Trophoblast cell (in vitro differentiated cells and primary cell): ENCODE measurements around the gene KLHL26.

Source experiments
- DNase-seq, 2 donors: peaks; one replicate each; pipeline ENCODE4 v3.0.0-alpha.2; 2016
- H2AFZ ChIP-seq: 2 replicates; pipeline ENCODE4 v1.6.1; 2013; ENCODE audit warnings: low read length, moderate library complexity, mild to moderate bottlenecking; ENCODE audit not compliant: insufficient read depth, poor library complexity
- H2AK5ac ChIP-seq: 2 replicates; pipeline ENCODE4 v1.6.1; 2013; ENCODE audit warnings: mild to moderate bottlenecking, low read length
- H2BK120ac ChIP-seq: 2 replicates; pipeline ENCODE4 v1.6.1; 2013; ENCODE audit warnings: low read length, mild to moderate bottlenecking, moderate library complexity; ENCODE audit not compliant: insufficient read depth, poor library complexity
- H2BK12ac ChIP-seq: 2 replicates; pipeline ENCODE4 v1.6.1; 2013; ENCODE audit warnings: mild to moderate bottlenecking, low read length, moderate library complexity
- H2BK5ac ChIP-seq: 2 replicates; pipeline ENCODE4 v1.6.1; 2013; ENCODE audit warnings: low read length, low read depth, moderate library complexity, mild to moderate bottlenecking; ENCODE audit not compliant: poor library complexity
- H3K14ac ChIP-seq: 2 replicates; pipeline ENCODE4 v1.6.1; 2013; ENCODE audit warnings: mild to moderate bottlenecking, low read length
- H3K18ac ChIP-seq: 2 replicates; pipeline ENCODE4 v1.6.1; 2013; ENCODE audit warnings: mild to moderate bottlenecking, low read length
- H3K23ac ChIP-seq: 2 replicates; pipeline ENCODE4 v1.6.1; 2013; ENCODE audit warnings: low read length
- H3K27ac ChIP-seq: 2 replicates; pipeline ENCODE4 v1.5.1; 2013; ENCODE audit warnings: low read depth, mild to moderate bottlenecking, inconsistent platforms, low read length, moderate library complexity
- H3K27me3 ChIP-seq: 2 replicates; pipeline ENCODE4 v1.6.1; 2013; ENCODE audit warnings: inconsistent platforms, mild to moderate bottlenecking, low read length, moderate library complexity; ENCODE audit not compliant: insufficient read depth
- H3K36me3 ChIP-seq, 2 experiments: 1 replicate in 1 of 2; 2 replicates in 1 of 2; pipeline ENCODE4 v1.6.1; 2013; ENCODE audit warnings: low read length in 2 of 2, mild to moderate bottlenecking in 2 of 2, moderate library complexity in 1 of 2; ENCODE audit not compliant: insufficient read depth in 2 of 2, control insufficient read depth in 1 of 2
- H3K4ac ChIP-seq: 2 replicates; pipeline ENCODE4 v1.6.1; 2013; ENCODE audit warnings: low read depth, mild to moderate bottlenecking, low read length, moderate library complexity
- H3K4me1 ChIP-seq, 2 experiments: 1 replicate in 1 of 2; 2 replicates in 1 of 2; pipeline ENCODE4 v1.6.1; 2013; ENCODE audit warnings: low read length in 2 of 2, mild to moderate bottlenecking in 2 of 2, moderate library complexity in 1 of 2; ENCODE audit not compliant: insufficient read depth in 2 of 2, control insufficient read depth in 1 of 2
- H3K4me2 ChIP-seq: 2 replicates; pipeline ENCODE4 v1.6.1; 2013; ENCODE audit warnings: inconsistent platforms, mild to moderate bottlenecking, low read length, moderate library complexity
- H3K4me3 ChIP-seq: 2 replicates; pipeline ENCODE4 v1.5.1; 2013; ENCODE audit warnings: mild to moderate bottlenecking, low read depth, low read length, inconsistent platforms
- H3K79me1 ChIP-seq: one replicate; pipeline ENCODE4 v1.6.1; 2013; ENCODE audit warnings: low read length
- H3K79me2 ChIP-seq: 2 replicates; pipeline ENCODE4 v1.6.1; 2013; ENCODE audit warnings: low read length, mild to moderate bottlenecking; ENCODE audit not compliant: control insufficient read depth, insufficient read depth, poor library complexity
- H3K9ac ChIP-seq: 2 replicates; pipeline ENCODE4 v1.6.1; 2013; ENCODE audit warnings: mild to moderate bottlenecking, low read length
- H3K9me3 ChIP-seq: 2 replicates; pipeline ENCODE4 v1.6.1; 2013; ENCODE audit warnings: low read depth, mild to moderate bottlenecking, control low read depth, inconsistent platforms, low read length; ENCODE audit not compliant: insufficient read depth
- H4K12ac ChIP-seq: 2 replicates; pipeline ENCODE4 v1.6.1; 2013; ENCODE audit warnings: low read depth, mild to moderate bottlenecking, low read length, moderate library complexity
- H4K8ac ChIP-seq: 2 replicates; pipeline ENCODE4 v1.6.1; 2013; ENCODE audit warnings: low read depth, mild to moderate bottlenecking, low read length, moderate library complexity
- H4K91ac ChIP-seq: one replicate; pipeline ENCODE4 v1.6.1; 2013; ENCODE audit warnings: low read depth, mild to moderate bottlenecking, low read length, moderate library complexity
- WGBS: extraction: QIAGEN DNeasy Blood & Tissue Kit; methylation state at CpG from one replicate; pipeline ENCODE4 v1.1.7; 2013; ENCODE audit warnings: missing lambda C conversion rate; ENCODE audit not compliant: insufficient read length, insufficient coverage; ENCODE audit errors: extremely low coverage; 5-methylcytosine and 5-hydroxymethylcytosine counted together

KLHL26 gene

DNA sequence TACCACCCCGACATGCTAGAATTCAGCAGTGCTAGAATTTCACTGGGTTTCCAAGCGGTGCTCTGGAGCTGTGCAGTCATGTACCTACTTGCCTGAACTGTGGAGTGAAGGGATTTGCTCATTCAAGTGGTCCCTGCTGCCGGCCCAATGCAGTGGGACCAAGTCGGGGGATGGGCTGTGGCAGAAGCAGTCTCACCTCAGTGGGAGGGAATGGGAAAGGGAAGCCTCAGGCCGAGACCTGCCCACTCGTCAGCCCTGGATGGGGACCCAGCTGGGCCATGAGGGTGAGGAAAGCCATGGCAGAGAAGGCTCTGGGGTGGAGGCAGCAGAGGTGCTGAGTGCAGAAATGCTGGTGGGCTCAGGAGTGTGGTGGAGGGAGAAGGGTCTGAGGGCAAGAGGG lies 14.9 kb downstream of the KLHL26 start:
- Histone ChIP-seq H3K79me1 (no peaks in the 10 kb centered on the region), H2BK5ac (no peak overlapping the region), H4K91ac (no peak overlapping the region), H2AK5ac (no peak overlapping the region), H3K4me3 (no peak overlapping the region), H3K36me3 (no peaks in the 10 kb centered on the region), H2AFZ (no peak overlapping the region), H3K14ac (no peak overlapping the region), H3K27me3 (no peaks in the 10 kb centered on the region), H3K9ac (no peak overlapping the region), H3K4ac (no peak overlapping the region), H2BK12ac (no peak overlapping the region), H3K79me2 (no peaks in the 10 kb centered on the region), H2BK120ac (no peak overlapping the region), H3K9me3 (peaks cover 7% of the 10 kb centered on the region), H4K12ac (no peak overlapping the region), H3K18ac (no peak overlapping the region), H3K4me1 (peaks cover 0 to 5% of the 10 kb centered on the region in 2 experiments), H4K8ac (no peak overlapping the region), H3K4me2 (no peak overlapping the region), H3K27ac (no peak overlapping the region), H3K23ac (no peak overlapping the region)
- no peak for DNase-seq
- WGBS = no CpG with 5 or more reads among the region's 6 CpGs

DNA sequence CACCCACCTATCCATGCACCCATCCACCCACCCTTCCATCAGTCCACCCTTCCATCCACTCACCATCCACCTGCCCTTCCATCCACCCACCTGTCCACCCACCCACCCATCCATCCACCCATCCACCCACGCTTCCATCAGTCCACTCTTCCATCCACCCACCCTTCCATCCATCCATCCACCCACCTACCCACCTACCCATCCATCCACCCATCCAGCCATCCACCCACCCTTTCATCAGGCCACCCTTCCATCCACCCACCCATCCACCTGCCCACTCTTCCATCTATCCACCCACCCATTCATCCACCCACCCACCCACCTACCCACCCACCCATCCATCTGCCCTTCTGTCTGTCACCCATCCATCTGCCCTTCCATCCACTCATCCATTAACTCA lies 17.0 kb downstream of the KLHL26 start:
- no peaks in the 10 kb centered on the region for H3K27me3 ChIP-seq
- H3K4me1 ChIP-seq = peaks cover 0 to 5% of the 10 kb centered on the region in 2 experiments
- no peak overlapping the region for H2BK120ac ChIP-seq
- H4K12ac ChIP-seq = no peak overlapping the region
- H3K79me1 ChIP-seq = no peaks in the 10 kb centered on the region
- no peaks in the 10 kb centered on the region for H3K36me3 ChIP-seq
- H3K14ac ChIP-seq = no peak overlapping the region
- H3K4me2 ChIP-seq = no peak overlapping the region
- H3K18ac ChIP-seq = no peak overlapping the region
- H3K4me3 ChIP-seq = no peak overlapping the region
- no CpG with 5 or more reads among the region's 1 CpG for WGBS
- no peak overlapping the region for H2AK5ac ChIP-seq
- peaks cover 7% of the 10 kb centered on the region for H3K9me3 ChIP-seq
- no peak overlapping the region for H3K27ac ChIP-seq
- no peaks in the 10 kb centered on the region for H3K79me2 ChIP-seq
- H2AFZ ChIP-seq = no peak overlapping the region
- no peak overlapping the region for H3K4ac ChIP-seq
- no peak for DNase-seq
- H2BK5ac ChIP-seq = no peak overlapping the region
- H4K91ac ChIP-seq = no peak overlapping the region
- H2BK12ac ChIP-seq = no peak overlapping the region
- H3K23ac ChIP-seq = no peak overlapping the region
- H3K9ac ChIP-seq = no peak overlapping the region
- H4K8ac ChIP-seq = no peak overlapping the region

DNA sequence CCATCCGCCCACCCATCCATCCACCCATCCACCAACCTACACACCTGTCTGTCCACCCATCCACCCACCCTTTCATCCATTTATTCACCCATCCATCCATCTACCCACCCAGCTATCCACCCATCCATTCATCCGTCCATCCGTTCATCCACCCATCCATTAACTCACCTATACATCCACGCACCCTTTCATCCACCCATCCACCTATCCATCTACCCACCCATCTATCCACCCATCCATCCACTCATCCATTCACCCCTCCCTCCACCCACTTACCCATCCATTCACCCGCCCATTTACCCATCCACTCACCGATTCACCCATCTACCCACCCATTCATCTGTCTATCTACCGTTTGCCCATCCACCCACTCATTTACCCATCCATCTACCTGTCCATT lies 17.6 kb downstream of the KLHL26 start:
- Histone ChIP-seq H2BK12ac (no peak overlapping the region), H3K14ac (no peak overlapping the region), H3K9me3 (peaks cover 7% of the 10 kb centered on the region), H4K12ac (no peak overlapping the region), H3K4ac (no peak overlapping the region), H3K36me3 (no peaks in the 10 kb centered on the region), H3K9ac (no peak overlapping the region), H3K18ac (no peak overlapping the region), H2AFZ (no peak overlapping the region), H3K4me1 (peaks cover 0 to 5% of the 10 kb centered on the region in 2 experiments), H3K23ac (no peak overlapping the region), H3K4me2 (no peak overlapping the region), H4K8ac (no peak overlapping the region), H3K27me3 (no peaks in the 10 kb centered on the region), H2BK120ac (no peak overlapping the region), H4K91ac (no peak overlapping the region), H3K27ac (no peak overlapping the region), H2AK5ac (no peak overlapping the region), H3K4me3 (no peak overlapping the region), H2BK5ac (no peak overlapping the region), H3K79me1 (no peaks in the 10 kb centered on the region), H3K79me2 (no peaks in the 10 kb centered on the region)
- DNase-seq = no peak
- WGBS = 96% methylated on average over 6 of the region's 7 CpGs

DNA sequence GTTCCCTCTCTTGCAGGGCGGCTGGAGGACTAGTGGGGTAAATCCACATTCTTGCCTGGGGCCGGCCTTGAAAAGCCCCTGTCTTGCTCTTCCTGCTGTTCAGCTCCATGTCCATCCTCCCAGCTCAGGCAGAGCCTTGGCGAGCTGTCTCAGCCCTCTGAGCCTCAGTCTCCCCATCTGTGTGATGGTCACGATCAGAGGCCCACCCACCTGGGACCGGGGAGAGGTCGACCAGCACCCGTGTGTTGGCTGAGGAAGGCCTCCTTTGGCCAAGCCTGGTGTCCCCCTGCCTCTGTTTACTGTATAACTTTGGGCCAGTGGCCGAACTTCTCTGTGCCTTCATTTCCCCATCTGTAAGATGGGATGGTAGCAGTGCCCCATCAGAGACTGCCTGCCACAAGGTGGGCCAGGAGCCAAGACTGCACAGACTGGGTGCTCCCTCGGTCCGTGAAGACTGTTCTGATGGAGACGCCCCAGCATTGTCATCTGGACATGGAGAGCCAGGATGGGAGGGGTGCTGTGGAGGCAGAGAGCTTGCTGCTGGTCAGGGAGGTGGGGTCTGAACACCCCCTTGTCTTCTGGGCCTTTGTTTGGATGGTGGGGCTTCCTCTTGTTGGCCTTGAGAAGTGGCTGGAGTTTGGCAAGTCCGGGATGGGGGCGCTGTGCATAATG lies 18.5 kb downstream of the KLHL26 start:
- no peak overlapping the region for H3K9ac ChIP-seq
- H2BK5ac ChIP-seq = no peak overlapping the region
- no peak overlapping the region for H2AK5ac ChIP-seq
- no peaks in the 10 kb centered on the region for H3K79me2 ChIP-seq
- no peak overlapping the region for H4K12ac ChIP-seq
- H3K79me1 ChIP-seq = no peaks in the 10 kb centered on the region
- no peaks in the 10 kb centered on the region for H3K27me3 ChIP-seq
- H3K14ac ChIP-seq = no peak overlapping the region
- H4K8ac ChIP-seq = no peak overlapping the region
- no CpG with 5 or more reads among the region's 13 CpGs for WGBS
- no peak overlapping the region for H3K4ac ChIP-seq
- no peak for DNase-seq
- no peak overlapping the region for H2AFZ ChIP-seq
- no peak overlapping the region for H3K27ac ChIP-seq
- H3K9me3 ChIP-seq = peaks cover 7% of the 10 kb centered on the region
- no peak overlapping the region for H3K18ac ChIP-seq
- peaks cover 3 to 10% of the 10 kb centered on the region in 2 experiments for H3K4me1 ChIP-seq
- H3K4me3 ChIP-seq = no peak overlapping the region
- H3K4me2 ChIP-seq = no peak overlapping the region
- no peaks in the 10 kb centered on the region for H3K36me3 ChIP-seq
- H2BK12ac ChIP-seq = no peak overlapping the region
- H3K23ac ChIP-seq = no peak overlapping the region
- no peak overlapping the region for H4K91ac ChIP-seq
- no peak overlapping the region for H2BK120ac ChIP-seq
